Activated CD8-positive, alpha-beta memory T cell treated with anti-CD3 and anti-CD28 coated beads, Interleukin-2, amount 50 U/mL, for 48 hours (primary cell): ENCODE measurements around the gene JRKL.

Experiments
- DNase-seq: peaks from one replicate; pipeline ENCODE4 v3.0.0-alpha.2; 2020

JRKL gene

GRCh38 chr11:96389720-96390487, at the start of gene JRKL, which contains the start of gene CCDC82:
Gene JRKL, plus strand, starts transcription at chr11:96390013. Its CDS starts 637 bp downstream, at chr11:96390650.
Gene CCDC82, minus strand, starts transcription at chr11:96389912. Its CDS starts 5,165 bp downstream, at chr11:96384747.
- DNase-seq, result peak; percentile 98

DNA sequence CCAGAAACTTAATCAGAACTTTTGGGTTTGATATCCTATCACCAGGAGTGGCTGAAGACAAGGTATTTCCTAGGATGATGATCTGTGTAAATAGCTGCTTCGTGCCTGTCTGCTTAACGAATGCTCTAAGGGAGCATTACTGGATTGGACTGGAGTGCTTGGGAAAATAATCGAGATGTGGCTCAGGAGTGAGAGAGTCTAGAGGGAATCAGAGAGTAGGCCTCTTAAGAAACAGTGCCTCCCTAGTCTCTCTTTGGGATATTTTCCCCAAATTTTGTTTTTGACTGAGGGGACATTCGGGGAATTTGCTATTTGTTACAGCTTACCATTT, 49.3 kb upstream of the JRKL start:
- DNase-seq, result no peak

GRCh38 chr11:96341211-96342013, 48.4 kb upstream of the JRKL start:
- peak; percentile 79 for DNase-seq

DNA sequence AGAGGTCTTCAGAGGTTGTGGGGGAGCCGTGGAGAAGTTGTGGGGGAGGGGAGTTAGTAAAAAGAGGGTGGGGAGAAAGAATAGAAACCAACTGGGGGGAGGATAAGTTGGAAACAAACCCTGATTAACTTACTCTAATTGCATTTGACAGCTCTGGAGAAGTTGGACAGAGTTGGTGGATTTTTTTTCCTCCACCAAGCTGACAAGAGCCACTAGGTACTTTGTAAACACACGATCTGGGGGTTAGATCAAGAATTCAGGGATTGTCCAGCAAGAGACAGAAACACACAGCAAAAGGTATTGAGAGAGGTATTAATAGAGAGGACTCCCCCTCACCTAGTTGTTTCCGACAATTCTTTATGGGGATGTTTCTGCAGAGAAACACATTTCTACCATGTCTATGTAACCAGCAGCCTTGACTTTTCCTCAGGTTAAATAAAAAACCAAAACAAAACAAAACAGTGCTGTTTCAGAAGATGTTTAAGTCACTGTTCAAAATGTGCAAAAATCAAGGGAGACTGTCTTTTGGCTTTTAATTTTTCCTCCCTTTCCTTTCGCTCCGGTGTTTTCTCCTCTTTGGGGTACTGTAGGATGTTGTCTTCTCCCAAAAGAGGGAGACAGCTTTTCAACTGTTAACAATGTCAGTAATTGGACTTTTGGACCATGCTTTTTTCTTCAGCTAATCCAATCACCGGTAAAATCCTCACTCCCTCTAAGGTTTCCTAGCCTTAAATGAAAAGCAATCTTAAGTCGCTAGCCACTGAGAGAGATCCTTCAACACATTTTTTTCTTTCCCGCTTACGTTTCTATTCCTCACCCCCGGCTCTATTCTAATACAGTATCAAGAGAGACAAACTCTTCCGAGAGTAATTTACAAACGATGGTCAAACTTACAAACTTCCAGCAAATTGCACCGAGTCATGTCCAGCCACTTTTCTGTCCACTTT, 47.5 kb upstream of the JRKL start:
- no peak for DNase-seq

GRCh38 chr11:96342961-96343711, 46.7 kb upstream of the JRKL start, which contains the start of gene MAML2:
Gene MAML2, minus strand, starts transcription at chr11:96343195. Its CDS starts 1,300 bp downstream, at chr11:96341895.
- peak; percentile 89 for DNase-seq

DNA sequence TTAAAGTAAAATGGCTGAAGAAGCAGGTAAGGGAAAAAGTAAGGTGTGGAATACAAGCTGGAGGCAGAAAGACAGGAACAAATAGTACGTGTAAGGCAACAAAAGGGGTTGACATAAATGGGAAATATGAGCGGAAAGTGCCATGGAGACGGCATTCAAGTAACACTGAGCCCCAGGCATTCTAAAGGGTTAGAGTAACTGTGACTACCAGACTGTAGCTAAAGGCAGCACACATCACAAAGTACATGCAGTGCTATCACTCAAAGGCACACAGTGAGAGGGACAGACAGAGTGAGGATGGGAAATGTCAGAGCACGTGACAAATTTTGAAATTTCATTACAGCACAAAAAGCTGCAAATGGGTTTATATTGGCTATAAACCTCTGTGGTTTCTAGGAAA, 33.0 kb upstream of the JRKL start:
- DNase-seq, result no peak

DNA sequence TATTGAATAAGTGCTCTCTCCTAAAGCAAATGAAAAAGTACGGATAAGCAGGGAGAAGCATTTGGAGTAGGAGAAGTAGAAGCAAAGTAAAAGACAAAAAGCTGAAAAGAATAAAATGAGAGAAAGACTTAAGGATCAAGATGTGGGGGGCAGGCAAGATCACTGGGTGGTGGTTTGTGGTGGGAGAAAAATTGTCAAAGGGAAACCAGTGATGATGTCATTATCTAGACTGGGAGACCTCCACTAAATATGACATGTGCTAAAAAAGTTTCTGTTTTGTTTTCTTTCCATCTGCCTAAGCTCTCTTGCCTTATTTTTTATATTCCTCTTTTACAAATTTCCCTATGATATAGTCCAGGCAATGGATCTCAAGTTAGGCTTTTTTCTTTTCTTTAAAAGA, 32.0 kb upstream of the JRKL start:
- no peak for DNase-seq

GRCh38 chr11:96358321-96358720, 31.5 kb upstream of the JRKL start:
- no peak for DNase-seq

DNA sequence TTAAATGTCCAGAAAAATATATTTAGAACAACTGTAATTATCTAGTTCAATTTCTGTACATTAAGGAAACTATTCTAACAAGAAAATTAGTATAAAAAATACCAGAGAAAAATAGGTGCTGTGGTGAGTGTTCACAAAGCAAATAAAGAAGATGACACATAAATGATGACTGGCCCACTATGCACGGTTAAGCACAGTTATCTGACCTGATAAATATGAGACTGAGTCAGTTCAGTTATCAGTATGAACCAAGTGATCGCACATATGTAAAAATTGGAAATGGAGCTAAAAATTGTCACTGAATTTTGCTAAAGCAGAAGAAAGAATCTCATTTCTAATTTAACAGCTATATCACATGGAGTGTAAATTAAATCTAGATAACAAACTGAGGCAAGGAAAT, 28.0 kb upstream of the JRKL start:
- no peak for DNase-seq

DNA sequence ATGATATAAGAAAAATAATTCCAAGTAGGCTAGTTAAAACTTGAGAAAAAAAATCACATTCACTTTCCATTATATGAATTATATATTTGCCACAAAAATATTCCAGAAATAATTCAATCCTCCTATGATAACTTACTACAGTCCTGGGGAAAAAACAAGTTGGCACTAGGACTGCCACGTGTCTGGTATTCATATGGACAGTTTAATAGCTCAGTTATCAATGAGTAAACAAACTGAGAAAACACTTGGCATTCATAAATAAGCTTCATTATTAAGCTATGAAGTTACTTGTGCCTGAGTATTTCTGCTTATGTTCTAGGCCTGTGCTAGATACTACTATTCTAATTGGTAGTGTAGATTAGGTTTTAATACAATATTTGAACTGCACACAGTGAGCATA, 24.3 kb upstream of the JRKL start:
- DNase-seq, result no peak

- DNase-seq, result no peak
These were observed 23.8 kb upstream of the JRKL start for GRCh38 chr11:96366024-96366423.

- no peak for DNase-seq
These were observed 22.5 kb upstream of the JRKL start for GRCh38 chr11:96367342-96367741.

GRCh38 chr11:96373826-96374225, 16.0 kb upstream of the JRKL start:
- DNase-seq, result no peak

GRCh38 chr11:96376796-96377195, 13.0 kb upstream of the JRKL start:
- DNase-seq, result no peak

DNA sequence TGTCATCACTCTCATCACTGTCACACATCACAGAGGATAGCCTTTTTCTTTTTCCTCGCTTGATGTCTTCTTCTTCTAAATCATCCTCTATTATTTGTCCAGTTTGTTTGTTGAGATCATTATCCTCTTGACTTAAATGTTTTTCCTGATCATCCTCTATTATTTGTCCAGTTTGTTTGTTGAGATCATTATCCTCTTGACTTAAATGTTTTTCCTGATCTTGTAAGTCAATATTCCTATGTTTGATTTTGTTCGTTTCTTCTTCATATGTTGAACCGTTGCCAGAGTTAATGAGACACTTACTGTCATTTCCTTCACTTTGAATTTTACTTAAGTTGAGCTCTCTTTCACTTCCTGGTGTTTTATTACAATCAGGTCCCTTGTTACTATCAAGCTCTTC, 5.7 kb upstream of the JRKL start:
- no peak for DNase-seq

GRCh38 chr11:96385187-96385586, 4.6 kb upstream of the JRKL start:
- no peak for DNase-seq

DNA sequence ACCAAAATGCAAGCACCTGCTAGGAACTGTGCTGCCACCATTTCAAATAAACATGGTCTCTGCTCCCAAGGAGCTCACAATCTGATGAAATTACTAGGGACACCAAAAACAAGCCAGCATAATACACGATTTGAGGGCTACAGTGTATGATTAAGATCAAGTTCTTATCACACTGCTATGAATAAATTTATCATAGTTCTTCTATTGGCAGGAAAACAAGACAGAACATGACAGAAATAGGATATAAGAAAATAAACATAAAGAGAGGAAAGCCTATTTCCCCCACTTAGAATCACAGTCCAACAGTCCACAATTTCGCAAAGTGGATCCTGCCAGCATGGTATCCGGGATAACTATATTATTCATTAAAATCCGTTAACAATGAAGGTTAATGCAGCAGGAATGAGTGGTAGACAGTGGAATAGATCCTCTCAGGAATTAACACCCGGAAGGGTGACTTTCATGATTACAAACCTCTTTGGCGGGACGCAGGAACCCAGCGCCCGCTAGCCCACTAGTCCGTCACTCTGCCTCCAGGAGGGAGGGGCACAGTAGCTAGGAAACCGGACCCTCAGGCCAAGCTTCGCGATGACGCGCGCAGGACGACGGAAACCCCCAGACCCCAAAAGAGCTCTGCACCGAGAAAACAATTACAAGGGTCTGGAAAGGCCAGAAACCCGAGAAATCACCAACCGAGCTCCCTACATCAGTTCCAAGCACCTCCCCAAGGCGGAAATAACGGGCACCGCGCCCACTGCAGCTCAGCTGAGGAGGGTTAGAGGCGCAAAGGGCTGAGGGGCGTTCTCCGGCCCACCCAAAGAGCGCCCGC, 708 bp upstream of the JRKL start:
- DNase-seq, result no peak

DNA sequence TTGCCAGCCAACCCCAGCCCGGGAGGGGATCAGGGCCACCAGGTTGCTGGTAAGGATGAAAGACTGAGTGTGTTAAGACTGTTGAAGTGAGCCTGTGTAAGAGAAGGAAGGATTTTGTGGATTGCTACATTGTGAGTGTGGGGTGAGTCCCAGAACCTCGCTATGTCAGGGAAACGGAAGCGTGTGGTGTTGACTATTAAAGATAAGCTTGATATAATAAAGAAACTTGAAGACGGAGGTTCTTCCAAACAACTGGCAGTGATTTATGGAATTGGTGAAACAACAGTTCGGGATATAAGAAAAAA, 627 bp downstream of the JRKL start:
- DNase-seq, result no peak

GRCh38 chr11:96391698-96392307, 2.0 kb downstream of the JRKL start:
- no peak for DNase-seq

GRCh38 chr11:96393753-96394348, 4.0 kb downstream of the JRKL start:
- no peak for DNase-seq

- DNase-seq, result no peak
These were observed 5.0 kb downstream of the JRKL start for GRCh38 chr11:96394773-96395172.
